ENCODE measurements around the gene COBLL1.

Gene COBLL1

GRCh38 chr2:164816046-164816445, 25.6 kb downstream of the COBLL1 start:
- H3K4me3 ChIP-seq = no peak overlapping the region
- H3K27ac ChIP-seq = no peak overlapping the region
- TF ChIP-seq EZH2 (IDR thresholded peaks at IDR 0.05) = no peak
- TF ChIP-seq FOXP2 (optimal IDR thresholded peaks at IDR 0.05; ENCODE audit: control extremely low read depth, extremely low read length, insufficient read depth) = no peak
- TF ChIP-seq POLR2AphosphoS5 (IDR thresholded peaks at IDR 0.05; ENCODE audit: borderline replicate concordance, low read depth, low read length) = no peak
- H3K9ac ChIP-seq (ENCODE audit: insufficient read length) = no peak overlapping the region
- H3K36me3 ChIP-seq (ENCODE audit: insufficient read depth, low read length) = no peaks in the 10 kb centered on the region
- no peak for DNase-seq (ENCODE audit: low read depth, low spot score)
- no peaks in the 10 kb centered on the region for H3K9me3 ChIP-seq (ENCODE audit: low read depth, low read length)

GRCh38 chr2:164815071-164815793, 26.4 kb downstream of the COBLL1 start:
- no peak for TF ChIP-seq POLR2AphosphoS5 (IDR thresholded peaks at IDR 0.05; ENCODE audit: borderline replicate concordance, low read depth, low read length)
- TF ChIP-seq FOXP2 (optimal IDR thresholded peaks at IDR 0.05; ENCODE audit: control extremely low read depth, extremely low read length, insufficient read depth) = no peak
- TF ChIP-seq EZH2 (IDR thresholded peaks at IDR 0.05) = no peak
- Histone ChIP-seq H3K27ac (no peak overlapping the region), H3K9ac (ENCODE audit: insufficient read length) (no peak overlapping the region)

GRCh38 chr2:164813535-164813934, 28.1 kb downstream of the COBLL1 start:
- Histone ChIP-seq H3K36me3 (ENCODE audit: insufficient read depth, low read length) (no peaks in the 10 kb centered on the region), H3K4me3 (no peak overlapping the region), H3K9me3 (ENCODE audit: low read depth, low read length) (no peaks in the 10 kb centered on the region), H3K27ac (no peak overlapping the region), H3K9ac (ENCODE audit: insufficient read length) (no peak overlapping the region)
- DNase-seq (ENCODE audit: low read depth, low spot score) = no peak
- TF ChIP-seq EZH2 (IDR thresholded peaks at IDR 0.05) (no peak), FOXP2 (optimal IDR thresholded peaks at IDR 0.05; ENCODE audit: control extremely low read depth, extremely low read length, insufficient read depth) (no peak), POLR2AphosphoS5 (IDR thresholded peaks at IDR 0.05; ENCODE audit: borderline replicate concordance, low read depth, low read length) (no peak)

More at GRCh38 chr2:164815071-164815793, 26.4 kb downstream of the COBLL1 start:
- Histone ChIP-seq H3K36me3 (ENCODE audit: insufficient read depth, low read length) (no peaks in the 10 kb centered on the region), H3K4me3 (no peak overlapping the region), H3K9me3 (ENCODE audit: low read depth, low read length) (no peaks in the 10 kb centered on the region)
- DNase-seq (ENCODE audit: low read depth, low spot score) = no peak

- no peak overlapping the region for H3K9ac ChIP-seq (ENCODE audit: insufficient read length)
- no peak overlapping the region for H3K4me3 ChIP-seq
- no peak overlapping the region for H3K27ac ChIP-seq
- no peak for DNase-seq (ENCODE audit: low read depth, low spot score)
- H3K9me3 ChIP-seq (ENCODE audit: low read depth, low read length) = no peaks in the 10 kb centered on the region
- TF ChIP-seq FOXP2 (optimal IDR thresholded peaks at IDR 0.05; ENCODE audit: control extremely low read depth, extremely low read length, insufficient read depth) (no peak), POLR2AphosphoS5 (IDR thresholded peaks at IDR 0.05; ENCODE audit: borderline replicate concordance, low read depth, low read length) (no peak), EZH2 (IDR thresholded peaks at IDR 0.05) (no peak)
- H3K36me3 ChIP-seq (ENCODE audit: insufficient read depth, low read length) = no peaks in the 10 kb centered on the region
These were observed 29.2 kb downstream of the COBLL1 start for GRCh38 chr2:164812378-164812777.

- H3K27ac ChIP-seq = no peak overlapping the region
- TF ChIP-seq EZH2 (IDR thresholded peaks at IDR 0.05) = no peak
- TF ChIP-seq POLR2AphosphoS5 (IDR thresholded peaks at IDR 0.05; ENCODE audit: borderline replicate concordance, low read depth, low read length) = no peak
- no peak for TF ChIP-seq FOXP2 (optimal IDR thresholded peaks at IDR 0.05; ENCODE audit: control extremely low read depth, extremely low read length, insufficient read depth)
- H3K36me3 ChIP-seq (ENCODE audit: insufficient read depth, low read length) = no peaks in the 10 kb centered on the region
- DNase-seq (ENCODE audit: low read depth, low spot score) = no peak
- no peak overlapping the region for H3K9ac ChIP-seq (ENCODE audit: insufficient read length)
- H3K4me3 ChIP-seq = no peak overlapping the region
- no peaks in the 10 kb centered on the region for H3K9me3 ChIP-seq (ENCODE audit: low read depth, low read length)
These were observed 29.8 kb downstream of the COBLL1 start for GRCh38 chr2:164811819-164812218.

- no peak for DNase-seq (ENCODE audit: low read depth, low spot score)
- no peak overlapping the region for H3K27ac ChIP-seq
- no peak overlapping the region for H3K9ac ChIP-seq (ENCODE audit: insufficient read length)
- no peaks in the 10 kb centered on the region for H3K9me3 ChIP-seq (ENCODE audit: low read depth, low read length)
- H3K36me3 ChIP-seq (ENCODE audit: insufficient read depth, low read length) = no peaks in the 10 kb centered on the region
- TF ChIP-seq FOXP2 (optimal IDR thresholded peaks at IDR 0.05; ENCODE audit: control extremely low read depth, extremely low read length, insufficient read depth) (no peak), EZH2 (IDR thresholded peaks at IDR 0.05) (no peak)
- no peak overlapping the region for H3K4me3 ChIP-seq
These were observed 30.8 kb downstream of the COBLL1 start for GRCh38 chr2:164810843-164811242.

- TF ChIP-seq EZH2 (IDR thresholded peaks at IDR 0.05) = no peak
- TF ChIP-seq POLR2AphosphoS5 (IDR thresholded peaks at IDR 0.05; ENCODE audit: borderline replicate concordance, low read depth, low read length) = no peak
- TF ChIP-seq FOXP2 (optimal IDR thresholded peaks at IDR 0.05; ENCODE audit: control extremely low read depth, extremely low read length, insufficient read depth) = no peak
- no peaks in the 10 kb centered on the region for H3K36me3 ChIP-seq (ENCODE audit: insufficient read depth, low read length)
- H3K4me3 ChIP-seq = no peak overlapping the region
- H3K9ac ChIP-seq (ENCODE audit: insufficient read length) = no peak overlapping the region
- H3K27ac ChIP-seq = no peak overlapping the region
- DNase-seq (ENCODE audit: low read depth, low spot score) = no peak
- H3K9me3 ChIP-seq (ENCODE audit: low read depth, low read length) = no peaks in the 10 kb centered on the region
These were observed 32.8 kb downstream of the COBLL1 start for GRCh38 chr2:164808776-164809175.

GRCh38 chr2:164803776-164804466, 37.7 kb downstream of the COBLL1 start:
- no peaks in the 10 kb centered on the region for H3K36me3 ChIP-seq (ENCODE audit: insufficient read depth, low read length)
- H3K9ac ChIP-seq (ENCODE audit: insufficient read length) = no peak overlapping the region
- DNase-seq (ENCODE audit: low read depth, low spot score) = no peak
- H3K4me3 ChIP-seq = no peak overlapping the region
- no peak overlapping the region for H3K27ac ChIP-seq
- TF ChIP-seq POLR2AphosphoS5 (IDR thresholded peaks at IDR 0.05; ENCODE audit: borderline replicate concordance, low read depth, low read length) (no peak), FOXP2 (optimal IDR thresholded peaks at IDR 0.05; ENCODE audit: control extremely low read depth, extremely low read length, insufficient read depth) (no peak), EZH2 (IDR thresholded peaks at IDR 0.05) (no peak)
- no peaks in the 10 kb centered on the region for H3K9me3 ChIP-seq (ENCODE audit: low read depth, low read length)
